Tibial nerve (tissue), 4 donors: ENCODE measurements around the gene IBTK. TPM values are rescaled to one million over a fixed set of nuclear protein-coding genes. Genes with fewer than 3 reads are reported as not detected.
"Not testable (repeated sequence)": the region's sequence is repeated elsewhere in the genome, so short reads cannot be mapped to it uniquely, and the experiment has no call there.

ENCODE experiments used
- DNase-seq, 2 donors: peaks; one replicate each; pipeline ENCODE4 v3.0.0-alpha.2; 2019; ENCODE audit warnings: low spot score in 2 of 2
- H3K27ac ChIP-seq, 4 donors: fragments of 200-600 bp; sonication (generic) in 3 of 4; one replicate each; pipeline ENCODE4 v1.5.1; 2017 to 2019; ENCODE audit warnings: mild to moderate bottlenecking in 1 of 4
- H3K27me3 ChIP-seq, 2 donors: fragments of 200-600 bp; sonication (generic) in 1 of 2; one replicate each; pipeline versions ENCODE4 v1.5.1 to v1.6.0; 2017 to 2019
- H3K36me3 ChIP-seq, 3 donors: fragments of 200-600 bp; sonication (generic); one replicate each; pipeline ENCODE4 v1.5.1; 2018 to 2019
- H3K4me1 ChIP-seq, 4 donors: fragments of 200-600 bp; sonication (generic) in 3 of 4; one replicate each; pipeline ENCODE4 v1.5.1; 2017 to 2019
- H3K4me3 ChIP-seq, 4 donors: fragments of 200-600 bp; sonication (generic) in 3 of 4; one replicate each; pipeline ENCODE4 v1.5.1; 2017 to 2019; ENCODE audit warnings: mild to moderate bottlenecking in 1 of 4, moderate library complexity in 1 of 4
- H3K9me3 ChIP-seq, 4 donors: fragments of 200-600 bp; sonication (generic) in 3 of 4; one replicate each; pipeline ENCODE4 v1.5.1; 2017 to 2019
- CTCF ChIP-seq, 5 experiments: fragments of 200-600 bp in 3 of 5; fragments of 450-650 bp in 2 of 5; sonication (generic) in 3 of 5; IDR thresholded peaks; one replicate each; pipeline ENCODE4 v1.5.1; 2016 to 2019; ENCODE audit warnings: antibody characterized with exemption in 5 of 5, mild to moderate bottlenecking in 3 of 5, moderate library complexity in 2 of 5
- EP300 ChIP-seq, 2 donors: sonication (generic); formaldehyde crosslinking; IDR thresholded peaks; one replicate each; pipeline ENCODE4 v1.6.1; 2017; ENCODE audit warnings: antibody characterized with exemption in 2 of 2, mild to moderate bottlenecking in 1 of 2
- POLR2A ChIP-seq, 2 donors: fragments of 450-650 bp; IDR thresholded peaks; one replicate each; pipeline ENCODE4 v1.6.1; 2017; ENCODE audit warnings: antibody characterized with exemption in 2 of 2, mild to moderate bottlenecking in 2 of 2, moderate library complexity in 2 of 2
- WGBS, 2 donors: methylation state at CpG; one replicate each; pipeline ENCODE4 v1.1.5; 2018; 5-methylcytosine and 5-hydroxymethylcytosine counted together
- total RNA-seq, 4 donors: library from RNA; depleted of rRNA; stranded (reverse); fragments of >200 nt; gene quantifications; one replicate each; pipeline ENCODE4 v1.1.0, GENCODE V29; 2016

Gene IBTK
- total RNA-seq, 4 donors from 2014 or later: 26.9 to 34.1 (median 30.2) TPM

DNA sequence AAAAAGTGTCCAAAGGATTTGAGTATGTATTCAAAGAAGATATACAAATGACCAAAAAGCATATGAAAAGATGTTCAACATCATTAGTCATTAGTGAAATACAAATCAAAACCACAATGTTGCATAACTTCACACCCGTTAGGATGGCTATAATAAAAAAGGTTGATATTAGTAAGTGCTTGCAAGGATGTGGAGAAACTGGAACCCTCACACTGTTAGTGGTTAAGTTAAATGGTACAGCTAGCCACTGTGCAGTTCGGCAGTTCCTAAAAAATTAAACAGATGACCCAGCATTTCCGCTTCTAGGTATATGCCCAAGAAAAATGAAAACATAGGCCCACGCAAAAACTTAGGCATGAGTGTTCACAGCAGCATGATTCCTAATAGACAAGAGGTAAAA, 38.6 kb downstream of the IBTK start:
- 82 to 92% methylated on average over 4 of the region's 4 CpGs for WGBS, 2 donors
- Histone ChIP-seq H3K36me3 (peaks cover 0 to 61% (median under 1%) of the 10 kb centered on the region in 3 donors), H3K27me3 (no peaks in the 10 kb centered on the region), H3K9me3 (no peaks in the 10 kb centered on the region), H3K27ac (no peak overlapping the region), H3K4me1 (peaks cover 0 to 6% (median 2%) of the 10 kb centered on the region in 4 donors), H3K4me3 (no peak overlapping the region)
- TF ChIP-seq POLR2A (IDR thresholded peaks at IDR 0.05) (no peak), CTCF (IDR thresholded peaks at IDR 0.05) (no peak), EP300 (IDR thresholded peaks at IDR 0.05) (no peak)
- no peak for DNase-seq

DNA sequence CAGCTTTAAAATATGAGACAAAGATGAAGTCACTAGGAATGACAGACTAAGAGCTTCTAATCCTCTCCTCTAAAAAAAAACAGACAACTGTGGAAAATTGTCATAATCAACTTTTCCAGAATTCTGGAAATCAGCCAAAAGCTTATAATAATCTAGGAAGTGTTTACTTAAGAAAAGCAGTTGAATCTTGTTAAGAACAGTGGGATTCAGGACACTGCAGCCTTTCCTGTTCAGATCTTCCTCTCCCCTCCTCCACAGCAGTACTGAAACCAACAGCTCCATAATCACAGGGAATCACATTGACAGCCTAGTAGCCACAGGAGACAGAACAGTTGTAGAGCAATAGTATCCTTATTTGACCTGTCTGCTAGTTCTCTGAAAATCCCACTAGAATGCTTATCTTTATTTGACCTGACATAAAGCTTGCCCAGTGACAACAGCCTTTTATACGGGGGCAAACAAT, 41.6 kb downstream of the IBTK start:
- TF ChIP-seq POLR2A (IDR thresholded peaks at IDR 0.05) (no peak), CTCF (IDR thresholded peaks at IDR 0.05) (no peak), EP300 (IDR thresholded peaks at IDR 0.05) (no peak)
- no peak for DNase-seq
- H3K4me3 ChIP-seq: no peak overlapping the region
- H3K36me3 ChIP-seq: peaks cover 0 to 66% (median 6%) of the 10 kb centered on the region in 3 donors
- no peaks in the 10 kb centered on the region for H3K9me3 ChIP-seq
- no peak overlapping the region for H3K27ac ChIP-seq
- no peaks in the 10 kb centered on the region for H3K27me3 ChIP-seq
- H3K4me1 ChIP-seq: peaks cover 0 to 6% (median 2%) of the 10 kb centered on the region in 4 donors
- WGBS, 2 donors: 25 to 29% methylated on average over 1 of the region's 1 CpG

GRCh38 chr6:82204020-82204419, 43.5 kb downstream of the IBTK start:
- peaks cover 0 to 6% (median 2%) of the 10 kb centered on the region in 4 donors for H3K4me1 ChIP-seq
- TF ChIP-seq EP300 (IDR thresholded peaks at IDR 0.05): no peak
- no peak for TF ChIP-seq CTCF (IDR thresholded peaks at IDR 0.05)
- no peak for TF ChIP-seq POLR2A (IDR thresholded peaks at IDR 0.05)
- H3K27me3 ChIP-seq: no peaks in the 10 kb centered on the region
- H3K9me3 ChIP-seq: no peaks in the 10 kb centered on the region
- H3K36me3 ChIP-seq: peaks cover 2 to 62% (median 15%) of the 10 kb centered on the region in 3 donors
- no peak overlapping the region for H3K27ac ChIP-seq
- DNase-seq: no peak
- no peak overlapping the region for H3K4me3 ChIP-seq

DNA sequence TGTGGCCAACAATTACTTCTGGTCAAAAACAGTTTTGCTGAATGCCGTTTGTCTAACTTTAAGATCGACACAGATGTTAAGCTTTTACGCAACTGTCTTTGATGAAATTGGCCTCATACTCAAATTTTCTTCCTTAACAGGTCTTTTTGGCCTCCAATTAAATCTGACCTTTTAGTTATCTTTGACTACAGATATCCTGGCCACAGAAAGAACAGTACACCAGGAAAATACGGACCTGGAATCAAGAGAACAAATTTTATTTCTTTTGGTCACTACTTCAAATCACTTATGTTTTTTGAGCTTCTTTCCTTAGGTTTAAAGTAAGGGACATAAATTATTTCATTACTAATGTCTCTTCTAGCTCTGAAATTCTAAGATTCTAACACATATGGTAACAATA, 49.8 kb downstream of the IBTK start:
- H3K9me3 ChIP-seq: no peaks in the 10 kb centered on the region
- no peaks in the 10 kb centered on the region for H3K27me3 ChIP-seq
- 89 to 90% methylated on average over 4 of the region's 4 CpGs for WGBS, 2 donors
- no peak overlapping the region for H3K27ac ChIP-seq
- peaks cover 2 to 91% (median 18%) of the 10 kb centered on the region in 3 donors for H3K36me3 ChIP-seq
- no peak overlapping the region for H3K4me3 ChIP-seq
- H3K4me1 ChIP-seq: peaks cover 0 to 6% (median 0%) of the 10 kb centered on the region in 4 donors
- no peak for TF ChIP-seq CTCF (IDR thresholded peaks at IDR 0.05)
- no peak for TF ChIP-seq EP300 (IDR thresholded peaks at IDR 0.05)
- no peak for TF ChIP-seq POLR2A (IDR thresholded peaks at IDR 0.05)
- DNase-seq: no peak

- not testable (repeated sequence) for DNase-seq, H3K4me1 ChIP-seq, H3K9me3 ChIP-seq, H3K27ac ChIP-seq, H3K27me3 ChIP-seq, H3K4me3 ChIP-seq
- peaks cover 2 to 91% (median 18%) of the 10 kb centered on the region in 3 donors for H3K36me3 ChIP-seq
- 91 to 96% methylated on average over 5 of the region's 5 CpGs for WGBS, 2 donors
Observed at GRCh38 chr6:82197245-82197644, 50.3 kb downstream of the IBTK start.

GRCh38 chr6:82196161-82196560, 51.4 kb downstream of the IBTK start:
- H3K4me1 ChIP-seq: peaks cover 0 to 6% (median 0%) of the 10 kb centered on the region in 4 donors
- no peak for TF ChIP-seq POLR2A (IDR thresholded peaks at IDR 0.05)
- TF ChIP-seq CTCF (IDR thresholded peaks at IDR 0.05): no peak
- no peak overlapping the region for H3K27ac ChIP-seq
- H3K9me3 ChIP-seq: no peaks in the 10 kb centered on the region
- no peak overlapping the region for H3K4me3 ChIP-seq
- peaks cover 2 to 91% (median 12%) of the 10 kb centered on the region in 3 donors for H3K36me3 ChIP-seq
- no peak for DNase-seq
- no peaks in the 10 kb centered on the region for H3K27me3 ChIP-seq
